Activated B cell treated with CpG ODN at 0.5 μM for 24 hours (primary cell): ENCODE measurements around the gene E2F7. TPM values are rescaled to one million over a fixed set of nuclear protein-coding genes. Genes with fewer than 3 reads are reported as not detected.
A peak's percentile ranks its signal among the peaks of the same experiment; 100 is the strongest.

Experiments
- ATAC-seq: fragments of 200-7000 bp; cut with Tn5 transposase; one replicate; pipeline ENCODE4 v1.10.0; 2021; ENCODE audit warnings: low read depth, mild to moderate bottlenecking, moderate library complexity
- CTCF ChIA-PET: fragments of 350-600 bp; sonication (Branson Sonifier 250); formaldehyde crosslinking; loops from one replicate; lab custom pipeline; 2021; ENCODE audit warnings: antibody characterized with exemption; lab: Charles Lee
- POLR2A ChIA-PET: fragments of 350-600 bp; sonication (Branson Sonifier 250); formaldehyde crosslinking; loops from one replicate; lab custom pipeline; 2021; ENCODE audit warnings: antibody characterized with exemption; lab: Charles Lee
- DNase-seq: peaks from one replicate; pipeline ENCODE4 v3.0.0; 2022
- H3K27ac Mint-ChIP-seq: one replicate; pipeline ENCODE4 v1.8.0; 2020; ENCODE audit warnings: mixed read lengths
- H3K27me3 Mint-ChIP-seq: one replicate; pipeline ENCODE4 v1.8.0; 2021; ENCODE audit warnings: mixed read lengths
- H3K36me3 Mint-ChIP-seq: one replicate; pipeline ENCODE4 v1.8.0; 2021; ENCODE audit warnings: low read depth, mixed read lengths
- H3K4me1 Mint-ChIP-seq: one replicate; pipeline ENCODE4 v1.8.0; 2021; ENCODE audit warnings: mixed read lengths
- H3K4me3 Mint-ChIP-seq: one replicate; pipeline ENCODE4 v1.8.0; 2020; ENCODE audit warnings: mild to moderate bottlenecking, mixed read lengths
- H3K9me3 Mint-ChIP-seq: one replicate; pipeline ENCODE4 v1.8.0; 2020; ENCODE audit warnings: mixed read lengths
- CTCF ChIP-seq: fragments of 200-600 bp; IDR thresholded peaks from one replicate; pipeline ENCODE4 v1.8.0; 2022; ENCODE audit warnings: antibody characterized with exemption, mild to moderate bottlenecking
- intact Hi-C: fragments of 100-400 bp; cut with micrococcal nuclease; formaldehyde crosslinking; loops from one replicate; pipeline ENCODE4 v1.15.1; 2024
- total RNA-seq: library from RNA; stranded (reverse); gene quantifications from 2 replicates; pipeline ENCODE4 v1.2.3, GENCODE V29; 2022

Gene E2F7
- total RNA-seq, result 0.71 and 0.95 TPM in 2 replicates

GRCh38 chr12:77065361-77066204 lies at the start of gene E2F7:
Gene E2F7, minus strand, starts transcription at chr12:77065569. Its CDS starts 934 bp downstream, at chr12:77064635.
- ChIA-PET POLR2A (no interaction called here), CTCF (no interaction called here)
- Mint-ChIP-seq H3K4me3 (peak within 1 kb of the TSS; percentile 90), H3K27me3 (peaks cover 5% of the 10 kb centered on the region), H3K4me1 (peaks cover 36% of the 10 kb centered on the region), H3K9me3 (no peaks in the 10 kb centered on the region), H3K36me3 (peaks cover 2% of the 10 kb centered on the region), H3K27ac (no peak within 1 kb of the TSS)
- peak; percentile 86 for ATAC-seq
- intact Hi-C loops, result loop anchor here (5.0 to 10.0 kb wide), 6 partner anchors 303 to 1671 kb away; partner anchors contain the start of genes BBS10, GLIPR1, GLIPR1L2 and NAP1L1
- peak; percentile 81 for DNase-seq
- no peak for TF ChIP-seq CTCF

- Mint-ChIP-seq H3K36me3 (no peaks in the 10 kb centered on the region), H3K9me3 (peaks cover 9% of the 10 kb centered on the region), H3K27me3 (no peaks in the 10 kb centered on the region), H3K4me3 (no peak overlapping the region), H3K4me1 (no peaks in the 10 kb centered on the region), H3K27ac (no peak overlapping the region)
- CTCF ChIA-PET, result no interaction called here
- no peak for TF ChIP-seq CTCF
- DNase-seq (no peak), ATAC-seq (no peak)
- POLR2A ChIA-PET, result no interaction called here
- intact Hi-C loops, result no loop called here
These were observed 48.6 kb upstream of the E2F7 start for GRCh38 chr12:77113971-77114370.

- peaks cover 9% of the 10 kb centered on the region for H3K9me3 Mint-ChIP-seq
- CTCF ChIA-PET, result no interaction called here
- intact Hi-C loops, result no loop called here
- no peak for ATAC-seq
- H3K27ac Mint-ChIP-seq, result no peak overlapping the region
- POLR2A ChIA-PET, result no interaction called here
- no peaks in the 10 kb centered on the region for H3K27me3 Mint-ChIP-seq
- no peak for DNase-seq
- H3K4me1 Mint-ChIP-seq, result no peaks in the 10 kb centered on the region
- H3K4me3 Mint-ChIP-seq, result no peak overlapping the region
- no peak for TF ChIP-seq CTCF
- H3K36me3 Mint-ChIP-seq, result no peaks in the 10 kb centered on the region
These were observed 43.3 kb upstream of the E2F7 start for GRCh38 chr12:77108707-77109106.

- ChIA-PET POLR2A (no interaction called here), CTCF (no interaction called here)
- Mint-ChIP-seq H3K36me3 (no peaks in the 10 kb centered on the region), H3K9me3 (peaks cover 9% of the 10 kb centered on the region), H3K4me1 (no peaks in the 10 kb centered on the region), H3K4me3 (no peak overlapping the region), H3K27ac (no peak overlapping the region), H3K27me3 (no peaks in the 10 kb centered on the region)
- intact Hi-C loops, result no loop called here
- TF ChIP-seq CTCF, result no peak
- DNase-seq (no peak), ATAC-seq (no peak)
These were observed 41.8 kb upstream of the E2F7 start for GRCh38 chr12:77107121-77107520.

GRCh38 chr12:77104792-77105191 lies 39.4 kb upstream of the E2F7 start:
- TF ChIP-seq CTCF, result no peak
- DNase-seq (no peak), ATAC-seq (no peak)
- H3K9me3 Mint-ChIP-seq, result no peaks in the 10 kb centered on the region
- H3K27me3 Mint-ChIP-seq, result no peaks in the 10 kb centered on the region
- H3K27ac Mint-ChIP-seq, result no peak overlapping the region
- no peak overlapping the region for H3K4me3 Mint-ChIP-seq
- ChIA-PET CTCF (no interaction called here), POLR2A (no interaction called here)
- intact Hi-C loops, result no loop called here
- H3K36me3 Mint-ChIP-seq, result no peaks in the 10 kb centered on the region
- H3K4me1 Mint-ChIP-seq, result no peaks in the 10 kb centered on the region
